ENCODE results near the gene PGBD5. TPM values are rescaled to one million over a fixed set of nuclear protein-coding genes. Genes with fewer than 3 reads are reported as not detected.
"Not testable (repeated sequence)": the region's sequence is repeated elsewhere in the genome, so short reads cannot be mapped to it uniquely, and the experiment has no call there.

Gene PGBD5
- polyA plus RNA-seq, 1 donor (not counting 4 experiments of a cell fraction or from before 2014, with no cell fraction given), result 0.28 TPM

GRCh38 chr1:230408971-230409370 lies 17.2 kb downstream of the PGBD5 start:
- H3K9me1 ChIP-seq (ENCODE audit: control insufficient read depth, extremely low read depth, insufficient read depth, low read length), result no peaks in the 10 kb centered on the region
- dilution Hi-C loops (cut with MboI; ENCODE audit: extremely low pct_ligation_motif_present, low sequenced_read_pairs), result no loop called here

GRCh38 chr1:230407351-230407750 lies 18.8 kb downstream of the PGBD5 start:
- Histone ChIP-seq H3K79me2 (ENCODE audit: control insufficient read depth, insufficient read depth, low read length) (no peaks in the 10 kb centered on the region), H3K27ac (ENCODE audit: control insufficient read depth, insufficient read depth, low read length) (no peak overlapping the region), H3K27me3 (ENCODE audit: control insufficient read depth, extremely low read depth, insufficient read depth, low read length) (no peaks in the 10 kb centered on the region), H3K4me3 (ENCODE audit: control insufficient read depth in 2 of 3, extremely low read depth in 1 of 3, insufficient read depth in 2 of 3, low read depth in 1 of 3, low read length in 3 of 3) (no peak overlapping the region), H4K20me1 (ENCODE audit: control insufficient read depth, extremely low read depth, insufficient read depth, low read length) (no peaks in the 10 kb centered on the region), H3K9me1 (ENCODE audit: control insufficient read depth, extremely low read depth, insufficient read depth, low read length) (no peaks in the 10 kb centered on the region), H3K36me3 (ENCODE audit: control insufficient read depth in 2 of 2, extremely low read depth in 1 of 2, insufficient read depth in 2 of 2, low read length in 2 of 2) (no peaks in the 10 kb centered on the region), H3K4me2 (ENCODE audit: control insufficient read depth, extremely low read depth, insufficient read depth, low read depth, low read length) (no peak overlapping the region), H3K4me1 (ENCODE audit: control insufficient read depth, extremely low read depth, insufficient read depth, low read length) (no peaks in the 10 kb centered on the region), H2AFZ (ENCODE audit: control insufficient read depth, low read length) (no peak overlapping the region), H3K9ac (ENCODE audit: control insufficient read depth, extremely low read depth, insufficient read depth, low read length) (no peak overlapping the region), H3K9me3 (ENCODE audit: control insufficient read depth, low read depth, low read length) (no peaks in the 10 kb centered on the region)
- DNase-seq (ENCODE audit: low read depth, low spot score) (no peak), FAIRE-seq (no peak)
- TF ChIP-seq CTCF (optimal IDR thresholded peaks at IDR 0.05 in 1 of 3, IDR thresholded peaks at IDR 0.05 in 1 of 3, conservative IDR thresholded peaks at IDR 0.05 in 1 of 3; ENCODE audit: extremely low read depth in 1 of 3, insufficient read depth in 2 of 3, low read length in 3 of 3) (no peak), EZH2 (IDR thresholded peaks at IDR 0.05; ENCODE audit: low read length) (no peak)
- dilution Hi-C loops (cut with MboI; ENCODE audit: extremely low pct_ligation_motif_present, low sequenced_read_pairs), result no loop called here

More at GRCh38 chr1:230408971-230409370, 17.2 kb downstream of the PGBD5 start:
- Histone ChIP-seq H3K9ac (ENCODE audit: control insufficient read depth, extremely low read depth, insufficient read depth, low read length) (no peak overlapping the region), H2AFZ (ENCODE audit: control insufficient read depth, low read length) (no peak overlapping the region), H3K36me3 (ENCODE audit: control insufficient read depth in 2 of 2, extremely low read depth in 1 of 2, insufficient read depth in 2 of 2, low read length in 2 of 2) (no peaks in the 10 kb centered on the region), H3K27me3 (ENCODE audit: control insufficient read depth, extremely low read depth, insufficient read depth, low read length) (no peaks in the 10 kb centered on the region), H3K27ac (ENCODE audit: control insufficient read depth, insufficient read depth, low read length) (no peak overlapping the region), H3K4me2 (ENCODE audit: control insufficient read depth, extremely low read depth, insufficient read depth, low read depth, low read length) (no peak overlapping the region), H4K20me1 (ENCODE audit: control insufficient read depth, extremely low read depth, insufficient read depth, low read length) (no peaks in the 10 kb centered on the region), H3K79me2 (ENCODE audit: control insufficient read depth, insufficient read depth, low read length) (no peaks in the 10 kb centered on the region), H3K4me3 (ENCODE audit: control insufficient read depth in 2 of 3, extremely low read depth in 1 of 3, insufficient read depth in 2 of 3, low read depth in 1 of 3, low read length in 3 of 3) (no peak overlapping the region), H3K4me1 (ENCODE audit: control insufficient read depth, extremely low read depth, insufficient read depth, low read length) (no peaks in the 10 kb centered on the region), H3K9me3 (ENCODE audit: control insufficient read depth, low read depth, low read length) (no peaks in the 10 kb centered on the region)
- no peak for TF ChIP-seq EZH2 (IDR thresholded peaks at IDR 0.05; ENCODE audit: low read length)
- FAIRE-seq, result peak; percentile 44
- DNase-seq (ENCODE audit: low read depth, low spot score), result peak; percentile 17

GRCh38 chr1:230406727-230407126 lies 19.4 kb downstream of the PGBD5 start:
- H3K4me1 ChIP-seq (ENCODE audit: control insufficient read depth, extremely low read depth, insufficient read depth, low read length); H3K79me2 ChIP-seq (ENCODE audit: control insufficient read depth, insufficient read depth, low read length); H3K9ac ChIP-seq (ENCODE audit: control insufficient read depth, extremely low read depth, insufficient read depth, low read length); H3K9me3 ChIP-seq (ENCODE audit: control insufficient read depth, low read depth, low read length); H3K27ac ChIP-seq (ENCODE audit: control insufficient read depth, insufficient read depth, low read length); H2AFZ ChIP-seq (ENCODE audit: control insufficient read depth, low read length); H3K4me2 ChIP-seq (ENCODE audit: control insufficient read depth, extremely low read depth, insufficient read depth, low read depth, low read length); H4K20me1 ChIP-seq (ENCODE audit: control insufficient read depth, extremely low read depth, insufficient read depth, low read length); H3K36me3 ChIP-seq (ENCODE audit: control insufficient read depth in 2 of 2, extremely low read depth in 1 of 2, insufficient read depth in 2 of 2, low read length in 2 of 2); dilution Hi-C loops (cut with MboI; ENCODE audit: extremely low pct_ligation_motif_present, low sequenced_read_pairs); H3K9me1 ChIP-seq (ENCODE audit: control insufficient read depth, extremely low read depth, insufficient read depth, low read length); DNase-seq (ENCODE audit: low read depth, low spot score); H3K4me3 ChIP-seq (ENCODE audit: control insufficient read depth in 2 of 3, extremely low read depth in 1 of 3, insufficient read depth in 2 of 3, low read depth in 1 of 3, low read length in 3 of 3); H3K27me3 ChIP-seq (ENCODE audit: control insufficient read depth, extremely low read depth, insufficient read depth, low read length); FAIRE-seq: not testable (repeated sequence)

Data from keratinocyte (primary cell).